Endothelial cell of umbilical vein (primary cell): ENCODE measurements around the gene TNFAIP1.

ENCODE experiments used
- EZH2 ChIP-seq: IDR thresholded peaks from 2 replicates; pipeline ENCODE4 v1.6.1; 2012; ENCODE audit warnings: borderline replicate concordance, low read depth, mild to moderate bottlenecking, moderate library complexity, low read length, inconsistent platforms; ENCODE audit not compliant: severe bottlenecking
- JUN ChIP-seq: IDR thresholded peaks from 2 replicates; pipeline ENCODE4 v1.6.1; 2011; ENCODE audit warnings: borderline replicate concordance, low read depth; ENCODE audit not compliant: insufficient read length, insufficient read depth
- POLR2A ChIP-seq: IDR thresholded peaks from 2 replicates; pipeline ENCODE4 v1.6.1; 2012; ENCODE audit warnings: low read depth, mild to moderate bottlenecking, control low read depth, low read length

- TF ChIP-seq POLR2A (no peak), EZH2 (no peak), JUN (no peak)
Measured at GRCh38 chr17:28346199-28346580, 10.6 kb downstream of the TNFAIP1 start.
